Testis (tissue), 2 donors: ENCODE results near the gene RDH5.

Source experiments
- CTCF ChIP-seq, 3 experiments: fragments of 450-650 bp in 2 of 3; fragments of 200-600 bp in 1 of 3; sonication (generic) in 1 of 3; IDR thresholded peaks; one replicate each; pipeline ENCODE4 v1.5.1; 2016 to 2019; ENCODE audit warnings: antibody characterized with exemption in 3 of 3, mild to moderate bottlenecking in 2 of 3, moderate library complexity in 1 of 3
- POLR2A ChIP-seq: fragments of 450-650 bp; IDR thresholded peaks from one replicate; pipeline ENCODE4 v1.6.1; 2017; ENCODE audit warnings: antibody characterized with exemption, mild to moderate bottlenecking, moderate library complexity

- no peak for TF ChIP-seq CTCF (IDR thresholded peaks at IDR 0.05)
- no peak for TF ChIP-seq POLR2A
Observed at GRCh38 chr12:55726971-55727370, 6.8 kb downstream of the RDH5 start.
